K562 (cell line): Measurements from ENCODE around the gene KIAA0040. TPM values are rescaled to one million over a fixed set of nuclear protein-coding genes. Genes with fewer than 3 reads are reported as not detected.

Experiments used
- ATAC-seq: fragments of 200-7000 bp; cut with Tn5 transposase; 3 replicates; pipeline ENCODE4 v1.9.1; 2020; ENCODE audit warnings: moderate library complexity
- BruUV-seq: library from RNA; stranded (reverse); fragments of 400-500 nt; replicated peaks from 2 replicates; lab custom pipeline; 2021; lab: Mats Ljungman, UMichigan
- CTCF ChIA-PET: fragments of 300-600 bp; formaldehyde crosslinking; extraction: SDS; loops from one replicate; lab custom pipeline; 2021; ENCODE audit warnings: low intra/inter-chr PET ratio; lab: Yijun Ruan, JAX
- POLR2A ChIA-PET: fragments of 300-600, 350-650 bp; sonication (Branson Sonifier 250); formaldehyde crosslinking; extraction: SDS; loops from one replicate; lab custom pipeline; 2021; ENCODE audit warnings: antibody characterized with exemption, inconsistent platforms; lab: Yijun Ruan, JAX
- DNase-seq, 4 experiments: peaks; one replicate each; pipeline versions ENCODE4 v3.0.0 to v3.0.0-alpha.2; 2011 to 2018; ENCODE audit warnings: low spot score in 3 of 4, mixed read lengths in 3 of 4; ENCODE audit errors: extremely low read depth in 1 of 4
- FAIRE-seq: peaks from 2 replicates; lab custom pipeline; 2011; peaks lifted over from hg19 to GRCh38; lab: Jason Lieb, UNC
- H2AFZ ChIP-seq: 2 replicates; pipeline ENCODE4 v1.6.0; 2011; ENCODE audit warnings: low read depth, low read length, control low read depth, inconsistent platforms
- H3K27ac ChIP-seq: fragments of 200-600 bp; 3 replicates; pipeline ENCODE4 v1.8.0; 2011; ENCODE audit warnings: low read depth, mild to moderate bottlenecking, control low read depth, inconsistent platforms, low read length, moderate library complexity, mixed read lengths; ENCODE audit errors: extremely low read depth
- H3K27me3 ChIP-seq, 2 experiments: fragments of 300-600 bp in 1 of 2; 2 replicates in 1 of 2; 3 replicates in 1 of 2; pipeline versions ENCODE4 v1.6.0 to v1.8.0; 2011; ENCODE audit warnings: inconsistent platforms in 2 of 2, low read length in 2 of 2, mild to moderate bottlenecking in 1 of 2, mixed read lengths in 1 of 2, moderate library complexity in 1 of 2; ENCODE audit not compliant: control insufficient read depth in 2 of 2, insufficient read depth in 2 of 2
- H3K36me3 ChIP-seq: fragments of 300-600 bp; 3 replicates; pipeline ENCODE4 v1.8.0; 2011; ENCODE audit warnings: mild to moderate bottlenecking, low read length, inconsistent platforms; ENCODE audit not compliant: control insufficient read depth, insufficient read depth
- H3K4me1 ChIP-seq, 2 experiments: fragments of 200-600 bp in 1 of 2; replicated peaks in 1 of 2; 2 replicates in 1 of 2; 3 replicates in 1 of 2; pipeline versions ENCODE4 v1.5.1 to v1.8.0; 2011; ENCODE audit warnings: inconsistent platforms in 2 of 2, low read length in 2 of 2, mild to moderate bottlenecking in 1 of 2, mixed read lengths in 1 of 2, moderate library complexity in 1 of 2; ENCODE audit not compliant: control insufficient read depth in 2 of 2, insufficient read depth in 2 of 2
- H3K4me2 ChIP-seq: 2 replicates; pipeline ENCODE4 v1.6.1; 2011; ENCODE audit warnings: low read length, control low read depth, inconsistent platforms, mixed read lengths; ENCODE audit not compliant: insufficient read depth
- H3K4me3 ChIP-seq: fragments of 200-600 bp; sonication (generic), shearing (Covaris generic); 2 replicates; pipeline ENCODE4 v1.5.1; 2016; ENCODE audit warnings: control low read depth, inconsistent platforms
- H3K79me2 ChIP-seq: fragments of 200-600 bp; 3 replicates; pipeline ENCODE4 v1.8.0; 2011; ENCODE audit warnings: low read length, inconsistent platforms; ENCODE audit not compliant: control insufficient read depth, insufficient read depth
- H3K9ac ChIP-seq, 2 experiments: 2 replicates each; pipeline versions ENCODE4 v1.6.0 to v1.6.1; 2011; ENCODE audit warnings: low read depth in 2 of 2, low read length in 2 of 2, control low read depth in 1 of 2, inconsistent platforms in 1 of 2, mild to moderate bottlenecking in 1 of 2, mixed read lengths in 1 of 2; ENCODE audit not compliant: insufficient read depth in 1 of 2
- H3K9me1 ChIP-seq: one replicate; pipeline ENCODE4 v1.6.0; 2011; ENCODE audit warnings: inconsistent platforms, mild to moderate bottlenecking, low read length, moderate library complexity; ENCODE audit not compliant: control insufficient read depth, insufficient read depth
- H3K9me3 ChIP-seq: replicated peaks from 2 replicates; pipeline ENCODE4 v1.5.1; 2011; ENCODE audit warnings: low read depth, low read length, inconsistent platforms; ENCODE audit not compliant: control insufficient read depth, insufficient read depth
- H4K20me1 ChIP-seq: replicated peaks from 2 replicates; pipeline ENCODE4 v1.6.1; 2011; ENCODE audit warnings: low read length, inconsistent platforms, mixed read lengths; ENCODE audit not compliant: control insufficient read depth, insufficient read depth
- BRD9 ChIP-seq: fragments of 450-650 bp; IDR thresholded peaks from 2 replicates; pipeline ENCODE4 v1.6.1; 2018; ENCODE audit warnings: low read depth; ENCODE audit not compliant: partially characterized antibody
- CBX5 ChIP-seq: IDR thresholded peaks from 2 replicates; pipeline ENCODE4 v1.6.1; 2014; ENCODE audit warnings: low read depth, borderline replicate concordance
- CTBP1 ChIP-seq: fragments of 450-650 bp; IDR thresholded peaks from 2 replicates; pipeline ENCODE4 v1.6.1; 2016; ENCODE audit warnings: borderline replicate concordance
- DMBX1 ChIP-seq: fragments of 250-450 bp; sonication (Bioruptor Pico); IDR thresholded peaks from 2 replicates; pipeline ENCODE4 v1.8.0; 2022; ENCODE audit warnings: inconsistent platforms, mild to moderate bottlenecking, moderate library complexity, borderline replicate concordance
- TCF7L2 ChIP-seq: fragments of 150-350 bp; IDR thresholded peaks from 2 replicates; pipeline ENCODE4 v1.6.1; 2016; ENCODE audit warnings: low read depth, mild to moderate bottlenecking, low read length, moderate library complexity
- YBX1 ChIP-seq: fragments of 450-650 bp; IDR thresholded peaks from 2 replicates; pipeline ENCODE4 v1.7.1; 2016; ENCODE audit warnings: mild to moderate bottlenecking
- ZBTB11 ChIP-seq, 3 experiments: fragments of 200-800 bp in 1 of 3; fragments of 250-450 bp in 1 of 3; fragments of 450-650 bp in 1 of 3; sonication (Bioruptor Pico) in 1 of 3; sonication (Bioruptor generic) in 1 of 3; formaldehyde crosslinking in 1 of 3; IDR thresholded peaks; 2 replicates each; pipeline versions ENCODE4 v1.6.1 to v1.8.0; 2016 to 2022; ENCODE audit warnings: mild to moderate bottlenecking in 2 of 3, missing genetic modification characterization in 2 of 3, missing compliant biosample characterization in 1 of 3, moderate library complexity in 1 of 3
- ZNF699 ChIP-seq: fragments of 250-450 bp; sonication (Bioruptor Pico); IDR thresholded peaks from 2 replicates; pipeline ENCODE4 v1.8.0; 2021; ENCODE audit warnings: mild to moderate bottlenecking, moderate library complexity; ENCODE audit not compliant: insufficient replicate concordance
- WGBS: fragments of 100-300 bp; shearing (Covaris generic); methylation state at CpG from one replicate; pipeline ENCODE4 v1.1.6; 2016; ENCODE audit warnings: low coverage, mixed read lengths; ENCODE audit not compliant: insufficient coverage; ENCODE audit errors: missing lambda C conversion rate; 5-methylcytosine and 5-hydroxymethylcytosine counted together
- in situ Hi-C: fragments of 300-500 bp; cut with MboI; formaldehyde crosslinking; loops from 4 replicates; pipeline ENCODE4 v1.15.0; 2018; ENCODE audit warnings: inconsistent platforms, mixed read lengths
- intact Hi-C: fragments of 100-400 bp; cut with micrococcal nuclease; formaldehyde crosslinking; loops from 2 replicates; pipeline ENCODE4 v1.14.2; 2022
- polyA plus RNA-seq, 8 experiments: library from polyadenylated mRNA; depleted of rRNA in 4 of 8; stranded (reverse) in 5 of 8; unstranded in 3 of 8; fragments of >200 nt; fragmentation: Nextera tagmentation in 2 of 8; fragmentation: Illumina TruSeq in 1 of 8; extraction: Ambion mirVana in 2 of 8; extraction: Trizol in 1 of 8; gene quantifications; 2 replicates each; pipeline versions ENCODE4 v1.2.1 to v1.2.3, GENCODE V29; 2011 to 2014; ENCODE audit warnings: inconsistent platforms in 1 of 8, missing spikeins in 1 of 8
- total RNA-seq, 7 experiments: library from RNA; depleted of rRNA in 6 of 7; stranded (reverse); fragments of >200 nt in 6 of 7; fragmentation: Illumina TruSeq in 2 of 7; extraction: Trizol in 2 of 7; gene quantifications; 2 replicates each; pipeline versions ENCODE4 v1.2.1 to v1.2.3, GENCODE V29; 2011 to 2021; ENCODE audit warnings: low replicate concordance in 1 of 7
- TF ChIP-seq, protein P1 (sequence below), 2 experiments: fragments of 450-650 bp; IDR thresholded peaks; 2 replicates each; pipeline ENCODE4 v1.6.1; 2016

Gene KIAA0040
- total and polyA plus RNA-seq, 9 of the 15 experiments (the other 6 are each of a cell fraction or from before 2014, with no cell fraction given): 3.4 to 13.6 (median 7.1) TPM

DNA sequence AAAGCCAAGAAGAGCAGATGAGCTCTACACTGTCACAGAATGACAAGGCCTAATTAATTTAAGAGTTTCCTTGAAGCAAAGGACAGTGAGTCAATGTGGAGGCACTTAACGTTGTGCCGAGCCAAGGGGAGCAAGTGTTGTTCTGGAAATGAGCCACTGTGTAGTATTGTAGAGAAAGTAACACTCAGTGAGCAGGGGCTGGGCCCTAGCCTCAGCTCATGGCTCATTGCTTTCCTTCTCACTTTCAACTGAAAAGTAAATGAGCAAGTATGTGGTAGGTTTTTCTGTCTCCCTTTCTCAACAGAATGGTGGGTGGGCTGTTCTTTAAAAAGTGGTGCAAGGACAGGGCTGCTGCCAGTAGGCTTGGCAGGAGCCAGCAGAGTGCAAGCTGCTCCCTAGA, 11.8 kb upstream of the KIAA0040 start:
- Histone ChIP-seq H3K4me3 (no peak overlapping the region), H3K79me2 (no peaks in the 10 kb centered on the region), H3K9me1 (no peaks in the 10 kb centered on the region), H3K9ac (no peak overlapping the region), H2AFZ (no peak overlapping the region; the same call in 1 of the 2 replicates), H4K20me1 (no peaks in the 10 kb centered on the region), H3K27ac (no peak overlapping the region), H3K27me3 (peaks cover 17 to 18% of the 10 kb centered on the region in 2 experiments), H3K36me3 (no peaks in the 10 kb centered on the region)
- ChIA-PET CTCF (no interaction called here), POLR2A (interaction anchor here (0.6 to 1.8 kb wide), 3 partner anchors 10 to 33 kb away, joined by 4 to 6 read pairs (median 5); partner anchors contain the start of gene KIAA0040)
- WGBS: 0% methylated on average over 2 of the region's 2 CpGs
- DNase-seq (no peak), ATAC-seq (no peak), FAIRE-seq (no peak)
- intact Hi-C loops: no loop called here
- TF ChIP-seq DMBX1 (no peak), ZBTB11 (CRISPR knock-in tag; IDR thresholded peaks at IDR 0.05) (no peak), CBX5 (no peak), BRD9 (no peak), YBX1 (no peak), CTBP1 (no peak), TCF7L2 (no peak), ZNF699 (CRISPR knock-in tag) (no peak)
- TF ChIP-seq, protein P1, sequence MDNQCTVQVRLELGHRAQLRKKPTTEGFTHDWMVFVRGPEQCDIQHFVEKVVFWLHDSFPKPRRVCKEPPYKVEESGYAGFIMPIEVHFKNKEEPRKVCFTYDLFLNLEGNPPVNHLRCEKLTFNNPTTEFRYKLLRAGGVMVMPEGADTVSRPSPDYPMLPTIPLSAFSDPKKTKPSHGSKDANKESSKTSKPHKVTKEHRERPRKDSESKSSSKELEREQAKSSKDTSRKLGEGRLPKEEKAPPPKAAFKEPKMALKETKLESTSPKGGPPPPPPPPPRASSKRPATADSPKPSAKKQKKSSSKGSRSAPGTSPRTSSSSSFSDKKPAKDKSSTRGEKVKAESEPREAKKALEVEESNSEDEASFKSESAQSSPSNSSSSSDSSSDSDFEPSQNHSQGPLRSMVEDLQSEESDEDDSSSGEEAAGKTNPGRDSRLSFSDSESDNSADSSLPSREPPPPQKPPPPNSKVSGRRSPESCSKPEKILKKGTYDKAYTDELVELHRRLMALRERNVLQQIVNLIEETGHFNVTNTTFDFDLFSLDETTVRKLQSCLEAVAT (IDR thresholded peaks at IDR 0.05): no peak
- TF ChIP-seq, all 486 proteins: peak for 0
- no TSS peak for BruUV-seq
- no peak overlapping the region for H3K4me2 ChIP-seq
- H3K4me1 ChIP-seq: peaks cover 0 to 7% of the 10 kb centered on the region in 2 experiments; a peak in 4 of 5 replicates
- in situ Hi-C loops: no loop called here
- H3K9me3 ChIP-seq: no peaks in the 10 kb centered on the region
